HL-60 (cell line): ENCODE data around the gene RHOT2.

ENCODE experiments used
- DNase-seq, 2 experiments: peaks; one replicate each; pipeline ENCODE4 v3.0.0-alpha.2; 2010 to 2020; ENCODE audit warnings: low read depth in 1 of 2, low spot score in 1 of 2
- H3K27ac ChIP-seq: fragments of 250-450 bp; sonication (Bioruptor Pico); replicated peaks from 2 replicates; pipeline ENCODE4 v1.5.1; 2020; ENCODE audit warnings: mild to moderate bottlenecking, moderate library complexity
- H3K27me3 ChIP-seq: fragments of 250-450 bp; sonication (Bioruptor Pico); 2 replicates; pipeline ENCODE4 v1.5.1; 2021; ENCODE audit warnings: mild to moderate bottlenecking, moderate library complexity; ENCODE audit not compliant: insufficient read depth, poor library complexity, severe bottlenecking
- H3K4me3 ChIP-seq: replicated peaks from 2 replicates; pipeline ENCODE4 v1.5.1; 2011; ENCODE audit warnings: mild to moderate bottlenecking, control low read depth, low read length; ENCODE audit not compliant: insufficient read depth
- GABPA ChIP-seq: IDR thresholded peaks from 2 replicates; pipeline ENCODE4 v1.6.1; 2012; ENCODE audit warnings: low read depth
- POLR2AphosphoS5 ChIP-seq: IDR thresholded peaks from 2 replicates; pipeline ENCODE4 v1.6.1; 2012; ENCODE audit warnings: low read depth
- SPI1 ChIP-seq: IDR thresholded peaks from 2 replicates; pipeline ENCODE4 v1.6.1; 2012; ENCODE audit warnings: low read depth, mild to moderate bottlenecking, borderline replicate concordance
- TF ChIP-seq, protein P1 (sequence below): IDR thresholded peaks from 2 replicates; pipeline ENCODE4 v1.6.1; 2012; ENCODE audit warnings: low read depth; ENCODE audit not compliant: insufficient replicate concordance
- TF ChIP-seq, protein P2 (sequence below): IDR thresholded peaks from one replicate; pipeline ENCODE4 v1.5.1; 2011; ENCODE audit warnings: low read length, control low read depth, inconsistent platforms; ENCODE audit not compliant: insufficient read depth

The RHOT2 gene

DNA sequence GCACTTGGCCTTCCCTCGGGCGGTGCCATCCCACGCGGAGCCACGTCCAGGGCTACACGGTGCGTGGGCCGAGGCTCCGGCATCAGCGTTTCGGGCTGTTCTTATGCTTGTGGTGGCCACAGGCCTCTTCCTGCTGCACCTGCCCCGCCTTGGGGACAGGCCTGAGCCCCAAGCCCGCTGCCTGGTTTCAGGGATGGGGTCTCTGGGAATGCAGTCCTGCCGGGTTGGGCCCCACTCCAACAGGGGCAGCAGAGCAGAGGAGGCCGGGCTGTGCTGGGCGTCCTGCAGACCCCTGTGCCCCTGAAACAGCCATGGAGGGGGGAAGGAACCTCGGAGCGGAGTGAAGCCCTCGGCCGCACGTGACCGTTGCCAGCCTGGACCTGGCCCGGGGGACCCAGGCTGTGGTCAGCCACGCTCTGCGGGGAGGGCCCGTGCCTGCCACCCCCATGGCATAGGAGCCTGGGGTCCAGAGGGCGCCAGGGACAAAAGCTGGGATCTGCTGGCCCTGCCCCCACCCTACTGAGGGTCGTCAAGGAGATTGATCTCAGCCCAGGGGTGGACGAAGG lies 37.6 kb upstream of the RHOT2 start:
- Histone ChIP-seq H3K4me3 (no peak overlapping the region), H3K27ac (no peak overlapping the region), H3K27me3 (no peaks in the 10 kb centered on the region)
- no peak for DNase-seq
- TF ChIP-seq POLR2AphosphoS5 (no peak), SPI1 (no peak), GABPA (no peak)
- TF ChIP-seq, protein P1, sequence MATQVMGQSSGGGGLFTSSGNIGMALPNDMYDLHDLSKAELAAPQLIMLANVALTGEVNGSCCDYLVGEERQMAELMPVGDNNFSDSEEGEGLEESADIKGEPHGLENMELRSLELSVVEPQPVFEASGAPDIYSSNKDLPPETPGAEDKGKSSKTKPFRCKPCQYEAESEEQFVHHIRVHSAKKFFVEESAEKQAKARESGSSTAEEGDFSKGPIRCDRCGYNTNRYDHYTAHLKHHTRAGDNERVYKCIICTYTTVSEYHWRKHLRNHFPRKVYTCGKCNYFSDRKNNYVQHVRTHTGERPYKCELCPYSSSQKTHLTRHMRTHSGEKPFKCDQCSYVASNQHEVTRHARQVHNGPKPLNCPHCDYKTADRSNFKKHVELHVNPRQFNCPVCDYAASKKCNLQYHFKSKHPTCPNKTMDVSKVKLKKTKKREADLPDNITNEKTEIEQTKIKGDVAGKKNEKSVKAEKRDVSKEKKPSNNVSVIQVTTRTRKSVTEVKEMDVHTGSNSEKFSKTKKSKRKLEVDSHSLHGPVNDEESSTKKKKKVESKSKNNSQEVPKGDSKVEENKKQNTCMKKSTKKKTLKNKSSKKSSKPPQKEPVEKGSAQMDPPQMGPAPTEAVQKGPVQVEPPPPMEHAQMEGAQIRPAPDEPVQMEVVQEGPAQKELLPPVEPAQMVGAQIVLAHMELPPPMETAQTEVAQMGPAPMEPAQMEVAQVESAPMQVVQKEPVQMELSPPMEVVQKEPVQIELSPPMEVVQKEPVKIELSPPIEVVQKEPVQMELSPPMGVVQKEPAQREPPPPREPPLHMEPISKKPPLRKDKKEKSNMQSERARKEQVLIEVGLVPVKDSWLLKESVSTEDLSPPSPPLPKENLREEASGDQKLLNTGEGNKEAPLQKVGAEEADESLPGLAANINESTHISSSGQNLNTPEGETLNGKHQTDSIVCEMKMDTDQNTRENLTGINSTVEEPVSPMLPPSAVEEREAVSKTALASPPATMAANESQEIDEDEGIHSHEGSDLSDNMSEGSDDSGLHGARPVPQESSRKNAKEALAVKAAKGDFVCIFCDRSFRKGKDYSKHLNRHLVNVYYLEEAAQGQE: no peak
- TF ChIP-seq, protein P2, sequence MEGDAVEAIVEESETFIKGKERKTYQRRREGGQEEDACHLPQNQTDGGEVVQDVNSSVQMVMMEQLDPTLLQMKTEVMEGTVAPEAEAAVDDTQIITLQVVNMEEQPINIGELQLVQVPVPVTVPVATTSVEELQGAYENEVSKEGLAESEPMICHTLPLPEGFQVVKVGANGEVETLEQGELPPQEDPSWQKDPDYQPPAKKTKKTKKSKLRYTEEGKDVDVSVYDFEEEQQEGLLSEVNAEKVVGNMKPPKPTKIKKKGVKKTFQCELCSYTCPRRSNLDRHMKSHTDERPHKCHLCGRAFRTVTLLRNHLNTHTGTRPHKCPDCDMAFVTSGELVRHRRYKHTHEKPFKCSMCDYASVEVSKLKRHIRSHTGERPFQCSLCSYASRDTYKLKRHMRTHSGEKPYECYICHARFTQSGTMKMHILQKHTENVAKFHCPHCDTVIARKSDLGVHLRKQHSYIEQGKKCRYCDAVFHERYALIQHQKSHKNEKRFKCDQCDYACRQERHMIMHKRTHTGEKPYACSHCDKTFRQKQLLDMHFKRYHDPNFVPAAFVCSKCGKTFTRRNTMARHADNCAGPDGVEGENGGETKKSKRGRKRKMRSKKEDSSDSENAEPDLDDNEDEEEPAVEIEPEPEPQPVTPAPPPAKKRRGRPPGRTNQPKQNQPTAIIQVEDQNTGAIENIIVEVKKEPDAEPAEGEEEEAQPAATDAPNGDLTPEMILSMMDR: no peak

DNA sequence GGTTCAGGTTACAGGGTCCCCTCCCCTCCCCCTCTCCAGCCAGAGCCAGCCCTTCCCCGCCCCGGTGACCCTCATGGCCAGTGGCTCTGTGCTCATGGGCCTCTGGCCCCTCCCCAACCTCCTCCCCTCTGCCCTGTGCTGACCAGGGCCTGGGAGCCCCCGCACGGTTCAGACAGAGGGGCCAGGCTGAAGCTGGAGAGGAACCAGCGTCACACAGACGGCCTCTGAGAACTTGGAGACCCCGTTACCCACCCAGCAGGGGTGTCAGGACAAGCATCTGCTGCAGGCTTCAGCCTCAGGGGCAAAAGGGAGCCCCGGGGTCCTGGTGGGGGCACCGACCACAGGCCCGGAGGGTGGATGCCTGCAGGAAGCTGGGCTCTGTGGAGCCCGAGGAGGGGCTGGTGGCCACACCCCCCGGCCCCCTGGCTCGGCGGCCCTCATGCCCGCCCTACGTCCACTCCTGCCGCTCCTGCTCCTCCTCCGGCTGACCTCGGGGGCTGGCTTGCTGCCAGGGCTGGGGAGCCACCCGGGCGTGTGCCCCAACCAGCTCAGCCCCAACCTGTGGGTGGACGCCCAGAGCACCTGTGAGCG lies 37.0 kb upstream of the RHOT2 start, which contains the start of gene WFIKKN1:
Gene WFIKKN1, plus strand, starts transcription at position 171 of the 591 bp plus-strand sequence. Its CDS starts 269 bp downstream, at position 440.
- Histone ChIP-seq H3K27ac (no peak within 1 kb of the TSS), H3K4me3 (no peak within 1 kb of the TSS), H3K27me3 (no peaks in the 10 kb centered on the region)
- no peak for DNase-seq
- no peak for TF ChIP-seq POLR2AphosphoS5
- TF ChIP-seq SPI1: no peak
- TF ChIP-seq, protein P1: no peak
- TF ChIP-seq, protein P2: no peak
- no peak for TF ChIP-seq GABPA

DNA sequence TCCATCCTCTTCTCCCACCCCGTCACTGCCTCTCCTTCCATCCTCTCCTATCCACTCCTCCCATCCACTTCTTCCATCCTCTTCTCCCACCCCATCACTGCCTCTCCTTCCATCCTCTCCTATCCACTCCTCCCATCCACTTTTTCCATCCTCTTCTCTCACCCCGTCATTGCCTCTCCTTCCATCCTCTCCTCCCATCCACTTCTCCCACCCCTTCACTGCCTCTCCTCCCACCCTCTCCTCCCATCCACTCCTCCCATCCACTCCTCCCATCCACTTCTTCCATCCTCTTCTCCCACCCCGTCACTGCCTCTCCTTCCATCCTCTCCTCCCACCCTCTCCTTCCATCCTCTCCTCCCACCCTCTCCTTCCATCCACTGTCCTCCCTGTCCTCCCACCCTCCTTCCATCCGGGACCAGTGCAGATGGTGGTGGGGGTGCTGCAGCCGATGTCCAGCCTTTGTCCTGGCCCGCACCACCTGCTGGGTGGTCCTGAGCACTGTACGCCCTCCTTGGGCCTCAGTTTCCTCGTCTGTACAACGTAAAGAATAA lies 36.0 kb upstream of the RHOT2 start:
- TF ChIP-seq GABPA (no peak), SPI1 (no peak), POLR2AphosphoS5 (no peak)
- TF ChIP-seq, protein P1: no peak
- H3K27ac ChIP-seq: no peak overlapping the region
- no peak for DNase-seq
- no peak overlapping the region for H3K4me3 ChIP-seq
- H3K27me3 ChIP-seq: no peaks in the 10 kb centered on the region
